Ovary (tissue), 9 donors: Measurements from ENCODE around the gene BCO1. TPM values are rescaled to one million over a fixed set of nuclear protein-coding genes. Genes with fewer than 3 reads are reported as not detected.

Source experiments
- DNase-seq, 5 donors: peaks; one replicate each; pipeline ENCODE4 v3.0.0-alpha.2; 2019 to 2020
- H3K27ac ChIP-seq, 2 donors: fragments of 200-600 bp; one replicate each; pipeline versions ENCODE4 v1.5.1 to v1.8.0; 2019 to 2022
- H3K27me3 ChIP-seq: fragments of 200-600 bp; one replicate; pipeline ENCODE4 v1.8.0; 2022
- H3K36me3 ChIP-seq: fragments of 200-600 bp; sonication (generic); one replicate; pipeline ENCODE4 v1.5.1; 2019
- H3K4me1 ChIP-seq: one replicate; pipeline ENCODE4 v1.8.1; 2013; ENCODE audit warnings: mild to moderate bottlenecking, moderate library complexity; ENCODE audit not compliant: insufficient read depth
- H3K4me3 ChIP-seq: fragments of 200-600 bp; sonication (generic); one replicate; pipeline ENCODE4 v1.5.1; 2017
- H3K9me3 ChIP-seq, 2 donors: fragments of 200-600 bp in 1 of 2; sonication (generic) in 1 of 2; one replicate each; pipeline versions ENCODE4 v1.5.1 to v1.8.1; 2013 to 2019; ENCODE audit warnings: mild to moderate bottlenecking in 1 of 2, moderate library complexity in 1 of 2
- EP300 ChIP-seq: sonication (generic); formaldehyde crosslinking; IDR thresholded peaks from one replicate; pipeline ENCODE4 v1.6.1; 2017; ENCODE audit warnings: antibody characterized with exemption
- POLR2A ChIP-seq: fragments of 450-650 bp; IDR thresholded peaks from one replicate; pipeline ENCODE4 v1.6.1; 2017; ENCODE audit warnings: antibody characterized with exemption, mild to moderate bottlenecking, moderate library complexity
- WGBS, 3 donors: extraction: QIAGEN DNeasy Blood & Tissue Kit in 1 of 3; methylation state at CpG; one replicate each; pipeline versions ENCODE4 v1.1.5 to v1.1.7; 2013 to 2017; 5-methylcytosine and 5-hydroxymethylcytosine counted together
- intact Hi-C, 4 donors: fragments of 100-400 bp; cut with DNase I; formaldehyde crosslinking; loops; one replicate each; pipeline versions ENCODE4 v1.11.0 to v1.15.1; 2022 to 2023
- polyA plus RNA-seq, 2 donors: library from polyadenylated mRNA; stranded (reverse); fragments of 200-250 nt in 1 of 2; fragments of 350-450 nt in 1 of 2; fragmentation: Illumina TruSeq in 1 of 2; extraction: RNeasy Lipid Tissue Mini Kit (QIAGEN cat#74804) in 1 of 2; gene quantifications; one replicate each; pipeline ENCODE4 v1.2.3, GENCODE V29; 2013 to 2014
- total RNA-seq, 7 donors: library from RNA; depleted of rRNA in 2 of 7; stranded (reverse); fragments of >200 nt in 2 of 7; fragmentation: NEBNext Ultra II Directional in 3 of 7; extraction: Animal tissue kit (Norgen Biotek cat#: 25700) in 3 of 7; gene quantifications; one replicate each; pipeline versions ENCODE4 v1.1.0 to v1.2.4, GENCODE V29; 2016 to 2023
- TF ChIP-seq, protein P1 (sequence below), 3 donors: fragments of 450-650 bp in 2 of 3; fragments of 200-600 bp in 1 of 3; IDR thresholded peaks; one replicate each; pipeline versions ENCODE4 v1.5.1 to v1.8.0; 2016 to 2022; ENCODE audit warnings: antibody characterized with exemption in 3 of 3, mild to moderate bottlenecking in 1 of 3
- donor health status: DM: no; HTN: no; CAD: no; lungs with moderate emphysema.
- donor health status: DM: no; HTN: no; CAD: no.
- donor health status: Bipolar disorder and iron deficiency.
- donor health status: DM: yes; HTN: yes; CAD: no.
- donor health status: DM: no; HTN: no; CAD: no.
- donor health status: DM: yes; HTN: yes; CAD: no.

BCO1 gene
- total and polyA plus RNA-seq, 9 donors = 0.45 to 2.5 (median 0.87) TPM

GRCh38 chr16:81207076-81207475, 31.4 kb upstream of the BCO1 start:
- TF ChIP-seq, protein P1, sequence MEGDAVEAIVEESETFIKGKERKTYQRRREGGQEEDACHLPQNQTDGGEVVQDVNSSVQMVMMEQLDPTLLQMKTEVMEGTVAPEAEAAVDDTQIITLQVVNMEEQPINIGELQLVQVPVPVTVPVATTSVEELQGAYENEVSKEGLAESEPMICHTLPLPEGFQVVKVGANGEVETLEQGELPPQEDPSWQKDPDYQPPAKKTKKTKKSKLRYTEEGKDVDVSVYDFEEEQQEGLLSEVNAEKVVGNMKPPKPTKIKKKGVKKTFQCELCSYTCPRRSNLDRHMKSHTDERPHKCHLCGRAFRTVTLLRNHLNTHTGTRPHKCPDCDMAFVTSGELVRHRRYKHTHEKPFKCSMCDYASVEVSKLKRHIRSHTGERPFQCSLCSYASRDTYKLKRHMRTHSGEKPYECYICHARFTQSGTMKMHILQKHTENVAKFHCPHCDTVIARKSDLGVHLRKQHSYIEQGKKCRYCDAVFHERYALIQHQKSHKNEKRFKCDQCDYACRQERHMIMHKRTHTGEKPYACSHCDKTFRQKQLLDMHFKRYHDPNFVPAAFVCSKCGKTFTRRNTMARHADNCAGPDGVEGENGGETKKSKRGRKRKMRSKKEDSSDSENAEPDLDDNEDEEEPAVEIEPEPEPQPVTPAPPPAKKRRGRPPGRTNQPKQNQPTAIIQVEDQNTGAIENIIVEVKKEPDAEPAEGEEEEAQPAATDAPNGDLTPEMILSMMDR (IDR thresholded peaks at IDR 0.05) = no peak
- TF ChIP-seq EP300 (no peak), POLR2A (no peak)
- Histone ChIP-seq H3K27me3 (no peaks in the 10 kb centered on the region), H3K27ac (no peak overlapping the region), H3K4me3 (no peak overlapping the region), H3K4me1 (no peaks in the 10 kb centered on the region), H3K9me3 (no peaks in the 10 kb centered on the region), H3K36me3 (no peaks in the 10 kb centered on the region)
- DNase-seq = no peak
- intact Hi-C loops = loop anchor here in 2 of 4 donors (10.0 kb wide), 3 partner anchors 108 to 528 kb away; partner anchors contain the start of gene GAN (in 1 of the 2)
- 32 to 41% (median 32%) methylated on average over 6 of the region's 6 CpGs for WGBS, 3 donors

GRCh38 chr16:81210807-81211206, 27.7 kb upstream of the BCO1 start:
- Histone ChIP-seq H3K4me3 (no peak overlapping the region), H3K4me1 (no peaks in the 10 kb centered on the region), H3K27me3 (no peaks in the 10 kb centered on the region), H3K27ac (no peak overlapping the region), H3K9me3 (no peaks in the 10 kb centered on the region), H3K36me3 (no peaks in the 10 kb centered on the region)
- intact Hi-C loops = no loop called here
- 23 to 30% (median 26%) methylated on average over 3 of the region's 3 CpGs for WGBS, 3 donors
- TF ChIP-seq, protein P1 (IDR thresholded peaks at IDR 0.05) = no peak
- TF ChIP-seq POLR2A (no peak), EP300 (no peak)
- no peak for DNase-seq

DNA sequence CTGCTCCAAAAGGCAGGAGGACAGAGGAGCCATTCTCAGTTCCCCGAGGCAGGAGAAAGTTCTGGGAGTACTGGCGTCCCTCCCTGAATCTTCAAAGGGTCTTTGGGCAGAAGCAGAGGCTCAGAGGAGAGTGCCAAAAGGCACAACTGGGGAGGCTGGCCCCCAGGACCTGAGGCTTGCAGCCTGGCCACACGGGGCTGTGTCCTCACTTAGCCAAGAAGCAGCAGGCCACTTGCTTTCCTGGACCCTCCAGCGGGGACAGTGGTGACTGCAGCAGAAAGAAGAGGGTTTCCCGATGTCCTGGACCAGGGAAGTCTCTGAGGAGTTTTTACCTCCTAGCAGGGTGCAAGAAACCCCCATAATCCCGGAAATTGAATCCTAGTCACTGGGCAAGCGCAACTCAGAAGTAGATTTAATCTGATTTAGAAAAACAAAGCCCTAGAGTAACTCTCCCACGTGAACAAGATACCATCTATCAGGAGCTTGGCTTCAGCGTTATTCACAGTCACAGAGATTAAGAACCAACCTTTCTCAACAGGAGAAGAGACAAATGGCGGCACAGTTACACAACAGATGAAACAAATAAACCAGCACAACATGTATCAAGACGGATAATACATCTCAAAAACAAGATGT, 25.5 kb upstream of the BCO1 start:
- DNase-seq = no peak
- Histone ChIP-seq H3K4me3 (no peak overlapping the region), H3K27ac (no peak overlapping the region), H3K36me3 (no peaks in the 10 kb centered on the region), H3K4me1 (no peaks in the 10 kb centered on the region), H3K9me3 (no peaks in the 10 kb centered on the region), H3K27me3 (no peaks in the 10 kb centered on the region)
- WGBS, 3 donors = 55 to 67% (median 65%) methylated on average over 11 of the region's 11 CpGs
- intact Hi-C loops = no loop called here
- TF ChIP-seq POLR2A = no peak
- no peak for TF ChIP-seq EP300
- TF ChIP-seq, protein P1 (IDR thresholded peaks at IDR 0.05) = no peak

DNA sequence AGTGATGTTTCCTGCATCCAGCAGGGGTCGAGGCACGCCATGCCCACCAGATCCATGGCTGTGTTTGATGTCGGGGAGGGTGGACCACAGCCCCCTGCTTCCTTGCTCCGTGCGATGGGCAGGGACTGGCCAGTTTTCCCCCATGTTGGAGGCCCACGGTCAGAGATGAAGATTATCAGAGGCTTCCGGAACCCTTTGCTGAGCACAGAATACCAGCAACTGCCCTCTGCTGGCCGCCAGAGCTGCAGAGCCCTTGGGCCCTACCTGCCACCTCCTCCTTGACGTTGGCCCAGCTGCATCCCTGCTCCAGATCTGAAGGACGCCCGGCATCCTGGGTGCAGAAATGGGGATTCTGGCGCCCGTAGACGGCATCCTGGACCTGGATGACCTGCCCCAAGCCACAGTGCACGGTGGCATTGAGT, 23.7 kb upstream of the BCO1 start:
- intact Hi-C loops = no loop called here
- Histone ChIP-seq H3K9me3 (no peaks in the 10 kb centered on the region), H3K27me3 (no peaks in the 10 kb centered on the region), H3K27ac (no peak overlapping the region), H3K36me3 (no peaks in the 10 kb centered on the region), H3K4me3 (no peak overlapping the region), H3K4me1 (no peaks in the 10 kb centered on the region)
- TF ChIP-seq POLR2A (no peak), EP300 (no peak)
- TF ChIP-seq, protein P1 (IDR thresholded peaks at IDR 0.05) = no peak
- DNase-seq = no peak
- WGBS, 3 donors = 35 to 52% (median 44%) methylated on average over 8 to 15 of the region's 15 CpGs
